ENCODE results near the gene SNX8.

GRCh38 chr7:2230882-2231281 lies 83.4 kb downstream of the SNX8 start:
- TF ChIP-seq POLR2A (IDR thresholded peaks at IDR 0.05; ENCODE audit: low read length) (no peak), GATA1 (IDR thresholded peaks at IDR 0.05; ENCODE audit: low read depth, low read length) (no peak)

Data from erythroblast (primary cell).